Body of pancreas (tissue), 4 donors: ENCODE measurements around the gene DNAH10. TPM values are rescaled to one million over a fixed set of nuclear protein-coding genes. Genes with fewer than 3 reads are reported as not detected.

ENCODE experiments used
- ATAC-seq: fragments of 150-250 bp; one replicate; pipeline ENCODE4 v1.9.1; 2016
- DNase-seq, 4 donors: peaks; one replicate each; pipeline ENCODE4 v3.0.0-alpha.2; 2019
- H3K27ac ChIP-seq, 4 donors: fragments of 200-600 bp; sonication (generic); 1 replicate in 3 of 4; 2 replicates in 1 of 4; pipeline versions ENCODE4 v1.5.1 to v1.6.1; 2016 to 2019; ENCODE audit warnings: mild to moderate bottlenecking in 1 of 4, mixed read lengths in 1 of 4, moderate library complexity in 1 of 4
- H3K27me3 ChIP-seq, 2 donors: fragments of 200-600 bp; sonication (generic); one replicate each; pipeline ENCODE4 v1.6.0; 2016; ENCODE audit warnings: mild to moderate bottlenecking in 1 of 2
- H3K36me3 ChIP-seq, 2 donors: fragments of 200-600 bp; sonication (generic); replicated peaks in 1 of 2; 2 replicates each; pipeline ENCODE4 v1.5.1; 2016; ENCODE audit warnings: low read depth in 2 of 2; ENCODE audit not compliant: insufficient read depth in 1 of 2
- H3K4me1 ChIP-seq: fragments of 200-600 bp; sonication (generic); one replicate; pipeline ENCODE4 v1.6.0; 2016
- H3K4me3 ChIP-seq, 2 donors: fragments of 200-600 bp; sonication (generic); 1 replicate in 1 of 2; 2 replicates in 1 of 2; pipeline ENCODE4 v1.5.1; 2016 to 2019
- H3K9me3 ChIP-seq, 3 donors: fragments of 200-600 bp; sonication (generic); 1 replicate in 2 of 3; 2 replicates in 1 of 3; pipeline ENCODE4 v1.5.1; 2016
- POLR2A ChIP-seq, 3 donors: fragments of 450-650 bp; IDR thresholded peaks; one replicate each; pipeline ENCODE4 v1.6.1; 2016; ENCODE audit warnings: antibody characterized with exemption in 3 of 3, mild to moderate bottlenecking in 2 of 3
- WGBS, 2 donors: methylation state at CpG; one replicate each; pipeline ENCODE4 v1.1.5; 2017; 5-methylcytosine and 5-hydroxymethylcytosine counted together
- intact Hi-C: fragments of 100-400 bp; cut with DNase I; formaldehyde crosslinking; loops from one replicate; pipeline ENCODE4 v1.15.1; 2023
- small RNA-seq: library from RNA; depleted of rRNA; stranded (forward); fragments of <200 nt; gene quantifications from one replicate; pipeline ENCODE3, GENCODE V24; 2016
- total RNA-seq, 2 donors: library from RNA; depleted of rRNA; stranded (reverse); fragments of >200 nt; gene quantifications; one replicate each; pipeline ENCODE4 v1.1.0, GENCODE V29; 2016
- TF ChIP-seq, protein P1 (sequence below), 7 experiments: fragments of 450-650 bp in 4 of 7; fragments of 200-600 bp in 3 of 7; sonication (generic) in 3 of 7; IDR thresholded peaks; one replicate each; pipeline ENCODE4 v1.5.1; 2016 to 2019; ENCODE audit warnings: antibody characterized with exemption in 7 of 7

The DNAH10 gene
- total RNA-seq, 2 donors from 2014 or later: 0.26 TPM; not detected in 1

DNA sequence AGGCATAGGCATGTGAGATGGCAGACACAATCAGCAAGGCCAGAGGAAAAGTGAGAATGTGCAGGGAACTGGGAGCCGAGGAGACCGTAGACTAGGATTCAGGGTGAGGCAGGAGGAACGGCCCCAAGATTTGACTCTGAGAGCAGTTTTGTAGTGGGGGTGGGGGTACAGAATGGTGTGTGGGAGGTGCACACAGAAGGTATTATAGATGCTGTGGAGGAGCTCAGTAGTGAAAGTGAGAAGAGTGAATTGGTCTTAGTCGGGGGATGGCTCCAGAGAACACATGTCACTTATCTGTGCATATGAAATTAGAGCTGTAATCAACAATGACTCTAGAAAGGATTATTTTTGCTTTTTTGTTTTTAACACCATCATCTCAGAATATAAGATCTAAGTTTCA is 222.8 kb downstream of the DNAH10 start:
- no peaks in the 10 kb centered on the region for H3K36me3 ChIP-seq

More for the DNA sequence above, 222.8 kb downstream of the DNAH10 start:
- DNase-seq (no peak), ATAC-seq (no peak)
- intact Hi-C loops: no loop called here
- TF ChIP-seq, protein P1, sequence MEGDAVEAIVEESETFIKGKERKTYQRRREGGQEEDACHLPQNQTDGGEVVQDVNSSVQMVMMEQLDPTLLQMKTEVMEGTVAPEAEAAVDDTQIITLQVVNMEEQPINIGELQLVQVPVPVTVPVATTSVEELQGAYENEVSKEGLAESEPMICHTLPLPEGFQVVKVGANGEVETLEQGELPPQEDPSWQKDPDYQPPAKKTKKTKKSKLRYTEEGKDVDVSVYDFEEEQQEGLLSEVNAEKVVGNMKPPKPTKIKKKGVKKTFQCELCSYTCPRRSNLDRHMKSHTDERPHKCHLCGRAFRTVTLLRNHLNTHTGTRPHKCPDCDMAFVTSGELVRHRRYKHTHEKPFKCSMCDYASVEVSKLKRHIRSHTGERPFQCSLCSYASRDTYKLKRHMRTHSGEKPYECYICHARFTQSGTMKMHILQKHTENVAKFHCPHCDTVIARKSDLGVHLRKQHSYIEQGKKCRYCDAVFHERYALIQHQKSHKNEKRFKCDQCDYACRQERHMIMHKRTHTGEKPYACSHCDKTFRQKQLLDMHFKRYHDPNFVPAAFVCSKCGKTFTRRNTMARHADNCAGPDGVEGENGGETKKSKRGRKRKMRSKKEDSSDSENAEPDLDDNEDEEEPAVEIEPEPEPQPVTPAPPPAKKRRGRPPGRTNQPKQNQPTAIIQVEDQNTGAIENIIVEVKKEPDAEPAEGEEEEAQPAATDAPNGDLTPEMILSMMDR (IDR thresholded peaks at IDR 0.05): no peak
- TF ChIP-seq POLR2A (IDR thresholded peaks at IDR 0.05): no peak
- 75 to 81% methylated on average over 4 of the region's 4 CpGs for WGBS, 2 donors
- Histone ChIP-seq H3K27ac (no peak overlapping the region), H3K9me3 (no peaks in the 10 kb centered on the region), H3K27me3 (no peaks in the 10 kb centered on the region), H3K4me1 (peaks cover 56% of the 10 kb centered on the region), H3K4me3 (no peak overlapping the region)

Small RNAs within 50 kb of the gene (small RNA-seq; reads per million reads assigned to genes)
- not detected for gene AC068790.4
- not detected for gene AC068790.6

Other genes with a start within 250 kb of the DNAH10 start
- 1 to 10 TPM; 4.3 to 4.9 TPM for gene RILPL1, start 228.6 kb upstream of the DNAH10 start, total RNA-seq
- gene TMED2, start 177.7 kb upstream of the DNAH10 start, total RNA-seq: 100 to 1,000 TPM in 1 of 2 donors, 10 to 100 TPM in 1; 89.7 to 127 TPM
- gene DDX55, start 160.2 kb upstream of the DNAH10 start, total RNA-seq: 10 to 100 TPM; 16.1 to 30.3 TPM
- gene EIF2B1, start 128.6 kb upstream of the DNAH10 start, total RNA-seq: 100 to 1,000 TPM in 1 of 2 donors, 10 to 100 TPM in 1; 58.9 to 182 TPM
- gene GTF2H3, start 128.5 kb upstream of the DNAH10 start, total RNA-seq: 10 to 100 TPM in 1 of 2 donors, 1 to 10 TPM in 1; 8.6 to 16.2 TPM
- gene TCTN2, start 91.2 kb upstream of the DNAH10 start, total RNA-seq: 1 to 10 TPM; 5.3 to 9.9 TPM
- 10 to 100 TPM in 1 of 2 donors, 1 to 10 TPM in 1; 6.6 to 15.8 TPM for gene ATP6V0A2, start 49.9 kb upstream of the DNAH10 start, total RNA-seq
- 10 to 100 TPM; 19.7 to 25.1 TPM for gene CCDC92, start 210.5 kb downstream of the DNAH10 start, total RNA-seq
- gene ZNF664, start 210.9 kb downstream of the DNAH10 start, total RNA-seq: 10 to 100 TPM; 32.6 to 53.2 TPM